CD4-positive, alpha-beta T cell treated with Interleukin-15 for 4 hours (primary cell): Measurements from ENCODE around the gene SAA4.
"Not testable (repeated sequence)": the region's sequence is repeated elsewhere in the genome, so short reads cannot be mapped to it uniquely, and the experiment has no call there.

Experiments used
- DNase-seq: peaks from one replicate; pipeline ENCODE4 v3.0.0-alpha.2; 2020; ENCODE audit warnings: low spot score

SAA4 gene

GRCh38 chr11:18236664-18237356, at the start of gene SAA4:
TSS of gene SAA4 (minus strand) at chr11:18236802. CDS start at chr11:18235926, 876 bp downstream.
- DNase-seq, result no peak

GRCh38 chr11:18285841-18286240, 49.2 kb upstream of the SAA4 start:
- no peak for DNase-seq

- DNase-seq, result no peak
Observed at GRCh38 chr11:18282626-18283025, 46.0 kb upstream of the SAA4 start.

GRCh38 chr11:18280438-18281045, 43.9 kb upstream of the SAA4 start:
- no peak for DNase-seq

GRCh38 chr11:18277565-18278271, 41.1 kb upstream of the SAA4 start:
- no peak for DNase-seq

GRCh38 chr11:18271206-18271605, 34.6 kb upstream of the SAA4 start:
- no peak for DNase-seq

GRCh38 chr11:18270102-18270501, 33.5 kb upstream of the SAA4 start:
- no peak for DNase-seq

GRCh38 chr11:18269252-18269651, 32.6 kb upstream of the SAA4 start:
- not testable (repeated sequence) for DNase-seq

GRCh38 chr11:18267335-18268133, 30.9 kb upstream of the SAA4 start:
- DNase-seq, result not testable (repeated sequence)

GRCh38 chr11:18265949-18266348, 29.3 kb upstream of the SAA4 start, which contains the start of gene SAA1:
TSS of gene SAA1 (plus strand) at chr11:18266264. CDS start at chr11:18266888, 624 bp downstream.
- no peak for DNase-seq

- DNase-seq, result no peak
Observed at GRCh38 chr11:18264677-18265555, 28.3 kb upstream of the SAA4 start.

GRCh38 chr11:18264035-18264434, 27.4 kb upstream of the SAA4 start:
- DNase-seq, result no peak

- not testable (repeated sequence) for DNase-seq
Observed at GRCh38 chr11:18262681-18263350, 26.2 kb upstream of the SAA4 start.

GRCh38 chr11:18261721-18262120, 25.1 kb upstream of the SAA4 start:
- DNase-seq, result no peak

GRCh38 chr11:18259259-18259658, 22.7 kb upstream of the SAA4 start:
- DNase-seq, result no peak

GRCh38 chr11:18254781-18255361, 18.3 kb upstream of the SAA4 start:
- DNase-seq, result no peak

GRCh38 chr11:18253778-18254338, 17.3 kb upstream of the SAA4 start:
- no peak for DNase-seq

- DNase-seq, result no peak
Observed at GRCh38 chr11:18253233-18253632, 16.6 kb upstream of the SAA4 start.

- DNase-seq, result no peak
Observed at GRCh38 chr11:18248561-18248960, 12.0 kb upstream of the SAA4 start, which contains the start of gene SAA2. TSS of gene SAA2 (minus strand) at chr11:18248668. CDS start at chr11:18248011, 657 bp downstream.

- not testable (repeated sequence) for DNase-seq
Observed at GRCh38 chr11:18247191-18247581, 10.6 kb upstream of the SAA4 start.
